Glomerular visceral epithelial cell (primary cell): ENCODE results near the gene CDKAL1.

ENCODE experiments used
- DNase-seq: peaks from one replicate; pipeline ENCODE4 v3.0.0-alpha.2; 2016; ENCODE audit errors: extremely low spot score

CDKAL1 gene

GRCh38 chr6:20876036-20876435 is 341.8 kb downstream of the CDKAL1 start:
- peak; percentile 60 for DNase-seq

GRCh38 chr6:20876561-20876960 is 342.3 kb downstream of the CDKAL1 start:
- DNase-seq, result no peak

GRCh38 chr6:20877008-20877937 is 343.0 kb downstream of the CDKAL1 start:
- peak; percentile 95 for DNase-seq

GRCh38 chr6:20879121-20879520 is 344.9 kb downstream of the CDKAL1 start:
- no peak for DNase-seq

- DNase-seq, result no peak
Observed at GRCh38 chr6:20879526-20879925, 345.3 kb downstream of the CDKAL1 start.

- DNase-seq, result no peak
Observed at GRCh38 chr6:20881365-20881764, 347.1 kb downstream of the CDKAL1 start.

GRCh38 chr6:20882014-20882413 is 347.8 kb downstream of the CDKAL1 start:
- DNase-seq, result no peak

GRCh38 chr6:20885076-20885475 is 350.8 kb downstream of the CDKAL1 start:
- no peak for DNase-seq

- DNase-seq, result no peak
Observed at GRCh38 chr6:20891161-20891560, 356.9 kb downstream of the CDKAL1 start.

- DNase-seq, result no peak
Observed at GRCh38 chr6:20892365-20892764, 358.1 kb downstream of the CDKAL1 start.

GRCh38 chr6:20893412-20893811 is 359.2 kb downstream of the CDKAL1 start:
- no peak for DNase-seq

- no peak for DNase-seq
Observed at GRCh38 chr6:20900389-20901160, 366.3 kb downstream of the CDKAL1 start.

GRCh38 chr6:20905377-20905776 is 371.1 kb downstream of the CDKAL1 start:
- DNase-seq, result no peak

- no peak for DNase-seq
Observed at GRCh38 chr6:20906945-20907344, 372.7 kb downstream of the CDKAL1 start.

GRCh38 chr6:20907486-20908071 is 373.3 kb downstream of the CDKAL1 start:
- no peak for DNase-seq

GRCh38 chr6:20909621-20910020 is 375.4 kb downstream of the CDKAL1 start:
- DNase-seq, result no peak

GRCh38 chr6:20911712-20912111 is 377.5 kb downstream of the CDKAL1 start:
- no peak for DNase-seq

GRCh38 chr6:20915156-20915555 is 380.9 kb downstream of the CDKAL1 start:
- DNase-seq, result no peak

GRCh38 chr6:20915626-20916025 is 381.4 kb downstream of the CDKAL1 start:
- DNase-seq, result no peak

GRCh38 chr6:20916086-20916485 is 381.8 kb downstream of the CDKAL1 start:
- no peak for DNase-seq

- no peak for DNase-seq
Observed at GRCh38 chr6:20918868-20919267, 384.6 kb downstream of the CDKAL1 start.

GRCh38 chr6:20919677-20920385 is 385.6 kb downstream of the CDKAL1 start:
- no peak for DNase-seq
